HepG2 (cell line): ENCODE data around the gene MST1. TPM values are rescaled to one million over a fixed set of nuclear protein-coding genes. Genes with fewer than 3 reads are reported as not detected.

Source experiments
- CCAR2 ChIP-seq: fragments of 200-400 bp; formaldehyde crosslinking; optimal IDR thresholded peaks from 2 replicates; pipeline ENCODE3; 2018; ENCODE audit warnings: low read depth, mild to moderate bottlenecking, low read length, moderate library complexity
- GABPA ChIP-seq, 2 experiments: IDR thresholded peaks; 2 replicates each; pipeline ENCODE4 v1.6.1; 2011 to 2016; ENCODE audit warnings: low read depth in 2 of 2, low read length in 1 of 2, missing biosample characterization in 1 of 2, missing genetic modification characterization in 1 of 2
- GABPB1 ChIP-seq: IDR thresholded peaks from 2 replicates; pipeline ENCODE4 v1.6.1; 2016; ENCODE audit warnings: mild to moderate bottlenecking, missing genetic modification reagents, moderate library complexity, missing compliant biosample characterization
- GATAD1 ChIP-seq: IDR thresholded peaks from 2 replicates; pipeline ENCODE4 v1.6.1; 2016; ENCODE audit warnings: missing genetic modification reagents, missing compliant biosample characterization
- HNRNPLL ChIP-seq: fragments of 200-400 bp; formaldehyde crosslinking; IDR thresholded peaks from 2 replicates; pipeline ENCODE4 v1.6.1; 2017; ENCODE audit warnings: mild to moderate bottlenecking, low read depth, low read length; ENCODE audit not compliant: poor library complexity, severe bottlenecking
- JARID2 ChIP-seq: sonication (generic); formaldehyde crosslinking; IDR thresholded peaks from 2 replicates; pipeline ENCODE4 v1.8.1; 2023; ENCODE audit warnings: missing genetic modification reagents, inconsistent platforms; ENCODE audit not compliant: insufficient replicate concordance
- PHF8 ChIP-seq: sonication (generic); formaldehyde crosslinking; IDR thresholded peaks from 2 replicates; pipeline ENCODE4 v1.5.0; 2020; ENCODE audit warnings: missing genetic modification reagents
- SAP130 ChIP-seq: IDR thresholded peaks from 2 replicates; pipeline ENCODE4 v1.6.1; 2016; ENCODE audit warnings: low read depth
- SP5 ChIP-seq: IDR thresholded peaks from 2 replicates; pipeline ENCODE4 v1.6.1; 2016; ENCODE audit warnings: low read depth, borderline replicate concordance
- SUZ12 ChIP-seq: fragments of 150-350 bp; IDR thresholded peaks from 2 replicates; pipeline ENCODE4 v1.6.1; 2014; ENCODE audit warnings: low read depth, low read length
- ZFP90 ChIP-seq: sonication (generic); formaldehyde crosslinking; IDR thresholded peaks from 2 replicates; pipeline ENCODE4 v1.8.0; 2022; ENCODE audit warnings: missing genetic modification reagents, mild to moderate bottlenecking, inconsistent platforms, borderline replicate concordance
- ZNF160 ChIP-seq: sonication (generic); formaldehyde crosslinking; IDR thresholded peaks from 2 replicates; pipeline ENCODE4 v1.8.0; 2022; ENCODE audit warnings: mild to moderate bottlenecking, inconsistent platforms, missing genetic modification reagents
- ZNF451 ChIP-seq: sonication (generic); formaldehyde crosslinking; IDR thresholded peaks from 2 replicates; pipeline ENCODE4 v1.5.0; 2020; ENCODE audit warnings: mild to moderate bottlenecking, missing genetic modification reagents
- ZNF468 ChIP-seq: sonication (generic); formaldehyde crosslinking; IDR thresholded peaks from 2 replicates; pipeline ENCODE4 v1.8.0; 2022; ENCODE audit warnings: mild to moderate bottlenecking, moderate library complexity, missing genetic modification reagents
- ZNF724P ChIP-seq: sonication (generic); formaldehyde crosslinking; IDR thresholded peaks from 2 replicates; pipeline ENCODE4 v1.8.0; 2022; ENCODE audit warnings: missing genetic modification reagents, borderline replicate concordance
- polyA plus RNA-seq, 8 experiments: library from polyadenylated mRNA; depleted of rRNA in 3 of 8; stranded (reverse) in 7 of 8; unstranded in 1 of 8; fragments of >200 nt; fragmentation: Illumina TruSeq in 4 of 8; extraction: Trizol in 4 of 8; gene quantifications; 2 replicates each; pipeline versions ENCODE4 v1.2.1 to v1.2.3, GENCODE V29; 2011 to 2016; ENCODE audit warnings: low read depth in 4 of 8, missing spikeins in 1 of 8, mixed read lengths in 1 of 8; ENCODE audit not compliant: insufficient read depth in 1 of 8
- total RNA-seq, 5 experiments: library from RNA; depleted of rRNA; stranded (reverse); fragments of >200 nt; fragmentation: Illumina TruSeq; extraction: Trizol; gene quantifications; 2 replicates each; pipeline ENCODE4 v1.2.3, GENCODE V29; 2016; ENCODE audit warnings: low read depth in 1 of 5
- TF ChIP-seq, protein P1 (sequence below): sonication (generic); formaldehyde crosslinking; IDR thresholded peaks from 2 replicates; pipeline ENCODE4 v1.8.0; 2022; ENCODE audit warnings: missing genetic modification reagents, mild to moderate bottlenecking, borderline replicate concordance
- TF ChIP-seq, protein P2 (sequence below): sonication (generic); formaldehyde crosslinking; IDR thresholded peaks from 2 replicates; pipeline ENCODE4 v1.5.0; 2020; ENCODE audit warnings: missing genetic modification reagents
- TF ChIP-seq, protein P3 (sequence below): sonication (generic); formaldehyde crosslinking; IDR thresholded peaks from 2 replicates; pipeline ENCODE4 v1.5.0; 2020; ENCODE audit warnings: missing genetic modification reagents
- TF ChIP-seq, protein P4 (sequence below): IDR thresholded peaks from 2 replicates; pipeline ENCODE4 v1.6.1; 2012; ENCODE audit warnings: low read depth, low read length, improper control_type of control experiment
- TF ChIP-seq, protein P5 (sequence below): sonication (generic); formaldehyde crosslinking; IDR thresholded peaks from 2 replicates; pipeline ENCODE4 v1.5.1; 2020; ENCODE audit warnings: mild to moderate bottlenecking, missing genetic modification reagents, borderline replicate concordance
- TF ChIP-seq, protein P6 (sequence below): sonication (generic); formaldehyde crosslinking; IDR thresholded peaks from 2 replicates; pipeline ENCODE4 v1.9.0; 2021; ENCODE audit warnings: missing genetic modification reagents, borderline replicate concordance

The MST1 gene
- total and polyA plus RNA-seq, 2 of the 13 experiments (the other 11 are each of a cell fraction or from before 2014, with no cell fraction given) = 189 to 452 TPM

DNA sequence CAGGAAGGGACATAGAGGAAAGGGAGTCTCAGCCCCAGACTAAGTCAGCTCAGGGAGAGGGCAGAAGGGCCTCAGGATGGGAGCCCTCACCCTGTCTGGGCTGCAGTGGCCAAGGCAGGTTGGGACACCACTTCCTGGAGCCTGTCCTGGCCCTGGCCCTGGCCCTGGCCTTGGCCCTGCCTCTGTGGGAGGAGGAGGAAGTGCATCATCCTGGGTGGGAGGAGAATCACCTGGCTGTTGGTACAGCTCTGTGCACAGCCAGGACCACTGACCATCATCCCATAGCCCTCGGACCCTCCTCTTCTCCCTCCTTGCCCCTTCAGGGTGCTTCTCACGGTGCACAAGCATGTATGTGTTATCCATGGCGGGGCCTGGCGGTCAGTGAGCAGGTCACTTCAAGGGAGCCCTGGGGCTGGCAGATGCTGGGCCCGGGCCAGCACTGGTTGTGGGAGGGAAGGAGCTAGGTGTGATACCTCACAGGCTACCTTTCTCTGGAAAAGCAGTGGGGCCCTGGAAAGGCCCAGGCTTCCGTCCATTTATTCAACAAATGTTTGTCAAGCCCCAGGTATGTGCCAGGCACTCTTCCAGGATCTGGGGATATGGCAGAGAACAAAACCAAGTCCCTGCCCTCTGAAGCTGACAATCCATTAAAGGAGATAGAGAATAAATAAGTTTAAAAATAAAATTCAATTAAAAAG, 23.3 kb downstream of the MST1 start (continued):
- TF ChIP-seq, protein P1, sequence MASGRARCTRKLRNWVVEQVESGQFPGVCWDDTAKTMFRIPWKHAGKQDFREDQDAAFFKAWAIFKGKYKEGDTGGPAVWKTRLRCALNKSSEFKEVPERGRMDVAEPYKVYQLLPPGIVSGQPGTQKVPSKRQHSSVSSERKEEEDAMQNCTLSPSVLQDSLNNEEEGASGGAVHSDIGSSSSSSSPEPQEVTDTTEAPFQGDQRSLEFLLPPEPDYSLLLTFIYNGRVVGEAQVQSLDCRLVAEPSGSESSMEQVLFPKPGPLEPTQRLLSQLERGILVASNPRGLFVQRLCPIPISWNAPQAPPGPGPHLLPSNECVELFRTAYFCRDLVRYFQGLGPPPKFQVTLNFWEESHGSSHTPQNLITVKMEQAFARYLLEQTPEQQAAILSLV = no peak
- TF ChIP-seq GABPB1 (CRISPR knock-in tag) = peak; percentile 83
- peak; percentile 91 for TF ChIP-seq SP5
- no peak for TF ChIP-seq ZNF724P (CRISPR knock-in tag)
- TF ChIP-seq ZNF468 (CRISPR knock-in tag) = no peak
- TF ChIP-seq SAP130 = peak; percentile 60
- TF ChIP-seq GATAD1 (CRISPR knock-in tag) = 0 out of 2 replicates have a peak, but pooled peaks have one; percentile 13
- no peak for TF ChIP-seq HNRNPLL
- no peak for TF ChIP-seq PHF8 (CRISPR knock-in tag)
- TF ChIP-seq, protein P2, sequence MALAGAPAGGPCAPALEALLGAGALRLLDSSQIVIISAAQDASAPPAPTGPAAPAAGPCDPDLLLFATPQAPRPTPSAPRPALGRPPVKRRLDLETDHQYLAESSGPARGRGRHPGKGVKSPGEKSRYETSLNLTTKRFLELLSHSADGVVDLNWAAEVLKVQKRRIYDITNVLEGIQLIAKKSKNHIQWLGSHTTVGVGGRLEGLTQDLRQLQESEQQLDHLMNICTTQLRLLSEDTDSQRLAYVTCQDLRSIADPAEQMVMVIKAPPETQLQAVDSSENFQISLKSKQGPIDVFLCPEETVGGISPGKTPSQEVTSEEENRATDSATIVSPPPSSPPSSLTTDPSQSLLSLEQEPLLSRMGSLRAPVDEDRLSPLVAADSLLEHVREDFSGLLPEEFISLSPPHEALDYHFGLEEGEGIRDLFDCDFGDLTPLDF = no peak
- TF ChIP-seq ZNF160 = no peak
- TF ChIP-seq CCAR2 = no peak
- TF ChIP-seq SUZ12 = no peak
- TF ChIP-seq, protein P3, sequence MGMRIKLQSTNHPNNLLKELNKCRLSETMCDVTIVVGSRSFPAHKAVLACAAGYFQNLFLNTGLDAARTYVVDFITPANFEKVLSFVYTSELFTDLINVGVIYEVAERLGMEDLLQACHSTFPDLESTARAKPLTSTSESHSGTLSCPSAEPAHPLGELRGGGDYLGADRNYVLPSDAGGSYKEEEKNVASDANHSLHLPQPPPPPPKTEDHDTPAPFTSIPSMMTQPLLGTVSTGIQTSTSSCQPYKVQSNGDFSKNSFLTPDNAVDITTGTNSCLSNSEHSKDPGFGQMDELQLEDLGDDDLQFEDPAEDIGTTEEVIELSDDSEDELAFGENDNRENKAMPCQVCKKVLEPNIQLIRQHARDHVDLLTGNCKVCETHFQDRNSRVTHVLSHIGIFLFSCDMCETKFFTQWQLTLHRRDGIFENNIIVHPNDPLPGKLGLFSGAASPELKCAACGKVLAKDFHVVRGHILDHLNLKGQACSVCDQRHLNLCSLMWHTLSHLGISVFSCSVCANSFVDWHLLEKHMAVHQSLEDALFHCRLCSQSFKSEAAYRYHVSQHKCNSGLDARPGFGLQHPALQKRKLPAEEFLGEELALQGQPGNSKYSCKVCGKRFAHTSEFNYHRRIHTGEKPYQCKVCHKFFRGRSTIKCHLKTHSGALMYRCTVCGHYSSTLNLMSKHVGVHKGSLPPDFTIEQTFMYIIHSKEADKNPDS (CRISPR knock-in tag) = no peak
- TF ChIP-seq, protein P4, sequence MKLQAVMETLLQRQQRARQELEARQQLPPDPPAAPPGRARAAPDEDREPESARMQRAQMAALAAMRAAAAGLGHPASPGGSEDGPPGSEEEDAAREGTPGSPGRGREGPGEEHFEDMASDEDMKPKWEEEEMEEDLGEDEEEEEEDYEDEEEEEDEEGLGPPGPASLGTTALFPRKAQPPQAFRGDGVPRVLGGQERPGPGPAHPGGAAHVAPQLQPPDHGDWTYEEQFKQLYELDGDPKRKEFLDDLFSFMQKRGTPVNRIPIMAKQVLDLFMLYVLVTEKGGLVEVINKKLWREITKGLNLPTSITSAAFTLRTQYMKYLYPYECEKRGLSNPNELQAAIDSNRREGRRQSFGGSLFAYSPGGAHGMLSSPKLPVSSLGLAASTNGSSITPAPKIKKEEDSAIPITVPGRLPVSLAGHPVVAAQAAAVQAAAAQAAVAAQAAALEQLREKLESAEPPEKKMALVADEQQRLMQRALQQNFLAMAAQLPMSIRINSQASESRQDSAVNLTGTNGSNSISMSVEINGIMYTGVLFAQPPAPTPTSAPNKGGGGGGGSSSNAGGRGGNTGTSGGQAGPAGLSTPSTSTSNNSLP = no peak
- TF ChIP-seq ZFP90 (CRISPR knock-in tag) = no peak
- TF ChIP-seq, protein P5, sequence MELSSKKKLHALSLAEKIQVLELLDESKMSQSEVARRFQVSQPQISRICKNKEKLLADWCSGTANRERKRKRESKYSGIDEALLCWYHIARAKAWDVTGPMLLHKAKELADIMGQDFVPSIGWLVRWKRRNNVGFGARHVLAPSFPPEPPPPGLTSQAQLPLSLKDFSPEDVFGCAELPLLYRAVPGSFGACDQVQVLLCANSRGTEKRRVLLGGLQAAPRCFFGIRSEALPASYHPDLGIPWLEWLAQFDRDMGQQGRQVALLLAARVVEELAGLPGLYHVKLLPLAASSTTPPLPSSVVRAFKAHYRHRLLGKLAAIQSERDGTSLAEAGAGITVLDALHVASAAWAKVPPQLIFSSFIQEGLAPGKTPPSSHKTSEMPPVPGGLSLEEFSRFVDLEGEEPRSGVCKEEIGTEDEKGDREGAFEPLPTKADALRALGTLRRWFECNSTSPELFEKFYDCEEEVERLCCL (CRISPR knock-in tag) = no peak
- TF ChIP-seq ZNF451 (CRISPR knock-in tag) = no peak
- TF ChIP-seq JARID2 = no peak
- TF ChIP-seq, protein P6, sequence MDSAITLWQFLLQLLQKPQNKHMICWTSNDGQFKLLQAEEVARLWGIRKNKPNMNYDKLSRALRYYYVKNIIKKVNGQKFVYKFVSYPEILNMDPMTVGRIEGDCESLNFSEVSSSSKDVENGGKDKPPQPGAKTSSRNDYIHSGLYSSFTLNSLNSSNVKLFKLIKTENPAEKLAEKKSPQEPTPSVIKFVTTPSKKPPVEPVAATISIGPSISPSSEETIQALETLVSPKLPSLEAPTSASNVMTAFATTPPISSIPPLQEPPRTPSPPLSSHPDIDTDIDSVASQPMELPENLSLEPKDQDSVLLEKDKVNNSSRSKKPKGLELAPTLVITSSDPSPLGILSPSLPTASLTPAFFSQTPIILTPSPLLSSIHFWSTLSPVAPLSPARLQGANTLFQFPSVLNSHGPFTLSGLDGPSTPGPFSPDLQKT (CRISPR knock-in tag) = no peak
- TF ChIP-seq GABPA (IDR thresholded peaks at IDR 0.05; ENCODE audit: low read depth, low read length) = no peak
- TF ChIP-seq GABPA (CRISPR knock-in tag; IDR thresholded peaks at IDR 0.05; ENCODE audit: low read depth) = no peak
